Liver (tissue), 9 donors: ENCODE results near the gene RPL36AL. TPM values are rescaled to one million over a fixed set of nuclear protein-coding genes. Genes with fewer than 3 reads are reported as not detected.

Experiments
- DNase-seq: peaks from one replicate; pipeline ENCODE4 v3.0.0-alpha.2; 2017; ENCODE audit warnings: low spot score
- H3K27ac ChIP-seq, 2 donors: one replicate each; pipeline ENCODE4 v1.7.0; 2013; ENCODE audit warnings: inconsistent platforms in 2 of 2, low read length in 2 of 2, control low read depth in 1 of 2, low read depth in 1 of 2, mild to moderate bottlenecking in 1 of 2
- H3K27me3 ChIP-seq, 4 donors: one replicate each; pipeline versions ENCODE4 v1.6.1 to v1.7.0; 2013; ENCODE audit warnings: low read length in 3 of 4, inconsistent platforms in 1 of 4, mild to moderate bottlenecking in 1 of 4, moderate library complexity in 1 of 4; ENCODE audit not compliant: control insufficient read depth in 4 of 4, insufficient read depth in 4 of 4
- H3K36me3 ChIP-seq, 4 donors: one replicate each; pipeline versions ENCODE4 v1.6.1 to v1.7.0; 2013; ENCODE audit warnings: low read length in 3 of 4, mild to moderate bottlenecking in 3 of 4, low read depth in 1 of 4, moderate library complexity in 1 of 4; ENCODE audit not compliant: control insufficient read depth in 4 of 4, insufficient read depth in 3 of 4
- H3K4me1 ChIP-seq, 4 donors: one replicate each; pipeline versions ENCODE4 v1.6.1 to v1.7.0; 2013; ENCODE audit warnings: low read length in 3 of 4, mild to moderate bottlenecking in 3 of 4, moderate library complexity in 1 of 4; ENCODE audit not compliant: control insufficient read depth in 4 of 4, insufficient read depth in 4 of 4
- H3K4me3 ChIP-seq, 3 donors: one replicate each; pipeline versions ENCODE4 v1.6.1 to v1.7.0; 2013; ENCODE audit warnings: low read length in 3 of 3, control low read depth in 1 of 3, low read depth in 1 of 3, mild to moderate bottlenecking in 1 of 3
- H3K9ac ChIP-seq, 2 donors: one replicate each; pipeline ENCODE4 v1.7.0; 2013; ENCODE audit warnings: low read length in 2 of 2, mild to moderate bottlenecking in 2 of 2, moderate library complexity in 2 of 2, control low read depth in 1 of 2, low read depth in 1 of 2
- H3K9me3 ChIP-seq, 4 donors: one replicate each; pipeline versions ENCODE4 v1.6.1 to v1.7.0; 2013; ENCODE audit warnings: low read length in 3 of 4; ENCODE audit not compliant: control insufficient read depth in 4 of 4
- CTCF ChIP-seq: fragments of 150-350 bp; IDR thresholded peaks from 2 replicates; pipeline ENCODE4 v1.5.1; 2017; ENCODE audit warnings: improper control_type of control experiment, low read depth, low read length; ENCODE audit not compliant: missing input control
- EGR1 ChIP-seq, 2 donors: IDR thresholded peaks; 2 replicates each; pipeline ENCODE4 v1.6.1; 2016 to 2018; ENCODE audit warnings: antibody characterized with exemption in 2 of 2, low read depth in 2 of 2
- FOXA1 ChIP-seq: IDR thresholded peaks from 2 replicates; pipeline ENCODE4 v1.6.1; 2016; ENCODE audit warnings: antibody characterized with exemption
- FOXA2 ChIP-seq: IDR thresholded peaks from 2 replicates; pipeline ENCODE4 v1.6.1; 2016; ENCODE audit warnings: antibody characterized with exemption
- GABPA ChIP-seq, 2 donors: IDR thresholded peaks in 1 of 2; conservative IDR thresholded peaks in 1 of 2; 2 replicates each; pipeline ENCODE4 v1.6.1; 2016; ENCODE audit warnings: antibody characterized with exemption in 2 of 2, mild to moderate bottlenecking in 1 of 2, moderate library complexity in 1 of 2
- HNF4A ChIP-seq, 2 donors: conservative IDR thresholded peaks; 2 replicates each; pipeline ENCODE4 v1.6.1; 2016; ENCODE audit warnings: antibody characterized with exemption in 2 of 2, mild to moderate bottlenecking in 2 of 2
- HNF4G ChIP-seq: IDR thresholded peaks from 2 replicates; pipeline ENCODE4 v1.6.1; 2016; ENCODE audit warnings: antibody characterized with exemption
- JUND ChIP-seq, 2 donors: IDR thresholded peaks; 2 replicates each; pipeline ENCODE4 v1.6.1; 2016; ENCODE audit warnings: antibody characterized with exemption in 2 of 2
- MAX ChIP-seq: IDR thresholded peaks from 2 replicates; pipeline ENCODE4 v1.6.1; 2016; ENCODE audit warnings: antibody characterized with exemption
- NR2F2 ChIP-seq: IDR thresholded peaks from 2 replicates; pipeline ENCODE4 v1.6.1; 2016; ENCODE audit warnings: antibody characterized with exemption
- RAD21 ChIP-seq, 2 donors: IDR thresholded peaks; 2 replicates each; pipeline ENCODE4 v1.6.1; 2016; ENCODE audit warnings: antibody characterized with exemption in 2 of 2, mild to moderate bottlenecking in 2 of 2
- REST ChIP-seq: IDR thresholded peaks from 2 replicates; pipeline ENCODE4 v1.6.1; 2016; ENCODE audit warnings: antibody characterized with exemption, mild to moderate bottlenecking
- RXRA ChIP-seq, 2 donors: IDR thresholded peaks; 2 replicates each; pipeline ENCODE4 v1.6.1; 2017 to 2018; ENCODE audit warnings: antibody characterized with exemption in 2 of 2, mild to moderate bottlenecking in 1 of 2
- SP1 ChIP-seq: IDR thresholded peaks from 2 replicates; pipeline ENCODE4 v1.6.1; 2018; ENCODE audit warnings: antibody characterized with exemption, mild to moderate bottlenecking
- TAF1 ChIP-seq: conservative IDR thresholded peaks from 2 replicates; pipeline ENCODE4 v1.6.1; 2016; ENCODE audit warnings: antibody characterized with exemption, mild to moderate bottlenecking
- YY1 ChIP-seq: IDR thresholded peaks from 2 replicates; pipeline ENCODE4 v1.6.1; 2016; ENCODE audit warnings: antibody characterized with exemption, mild to moderate bottlenecking
- ZBTB33 ChIP-seq: IDR thresholded peaks from 2 replicates; pipeline ENCODE4 v1.6.1; 2016; ENCODE audit warnings: antibody characterized with exemption
- WGBS: extraction: QIAGEN DNeasy Blood & Tissue Kit; methylation state at CpG from one replicate; pipeline ENCODE4 v1.1.7; 2013; 5-methylcytosine and 5-hydroxymethylcytosine counted together
- polyA plus RNA-seq, 2 donors: library from polyadenylated mRNA; stranded (reverse) in 1 of 2; unstranded in 1 of 2; fragments of 200-250 nt in 1 of 2; fragments of >200 nt in 1 of 2; fragmentation: Nextera tagmentation in 1 of 2; extraction: Ambion mirVana in 1 of 2; gene quantifications; one replicate each; pipeline versions ENCODE4 v1.2.1 to v1.2.3, GENCODE V29; 2013 to 2015
- total RNA-seq, 2 donors: library from RNA; depleted of rRNA; stranded (reverse); fragments of >200 nt; gene quantifications; one replicate each; pipeline ENCODE4 v1.2.3, GENCODE V29; 2014
- donor health status: healthy.
- donor health status: healthy.
- donor health status: healthy.
- donor health status: healthy.
- donor health status: healthy.

The RPL36AL gene
- total and polyA plus RNA-seq, 4 donors = 110 to 268 (median 148) TPM

- peaks cover 0 to 5% (median 0%) of the 10 kb centered on the region in 4 donors for H3K36me3 ChIP-seq
- TF ChIP-seq CTCF = no peak
- TF ChIP-seq NR2F2 = no peak
- TF ChIP-seq MAX = no peak
- TF ChIP-seq RAD21 (IDR thresholded peaks at IDR 0.05) = no peak
- no peak for TF ChIP-seq ZBTB33
- TF ChIP-seq JUND (IDR thresholded peaks at IDR 0.05) = no peak
- TF ChIP-seq EGR1 (IDR thresholded peaks at IDR 0.05; ENCODE audit: low read depth in 2 of 2) = no peak
- TF ChIP-seq YY1 = no peak
- TF ChIP-seq SP1 = no peak
- no peak for TF ChIP-seq TAF1
- WGBS = 83% methylated on average over 6 of the region's 6 CpGs
- H3K4me1 ChIP-seq = no peaks in the 10 kb centered on the region
- no peaks in the 10 kb centered on the region for H3K9me3 ChIP-seq
- no peak overlapping the region for H3K4me3 ChIP-seq
- H3K9ac ChIP-seq = no peak overlapping the region
- no peaks in the 10 kb centered on the region for H3K27me3 ChIP-seq
- DNase-seq = no peak
- no peak overlapping the region for H3K27ac ChIP-seq
Observed at GRCh38 chr14:49607583-49607982, 12.8 kb downstream of the RPL36AL start.

GRCh38 chr14:49598485-49599300, 21.7 kb downstream of the RPL36AL start, which contains the start of gene LRR1:
Gene LRR1 (plus strand): TSS chr14:49598940. CDS start chr14:49599021, 81 bp downstream.
- Histone ChIP-seq H3K4me1 (peaks cover 2 to 33% (median 22%) of the 10 kb centered on the region in 4 donors), H3K4me3 (peak within 1 kb of the TSS; percentile 74 to 97 (median 77)), H3K36me3 (no peaks in the 10 kb centered on the region), H3K9me3 (no peaks in the 10 kb centered on the region), H3K27me3 (no peaks in the 10 kb centered on the region), H3K9ac (peak within 1 kb of the TSS; percentile 92 to 94), H3K27ac (peak within 1 kb of the TSS; percentile 93 to 98)
- peak; percentile 95 for DNase-seq
- WGBS = under 1% methylated on average over 77 of the region's 77 CpGs
- peak; percentile 27 for TF ChIP-seq SP1
- peak in 1 of 2 donors; percentile 27 for TF ChIP-seq GABPA (IDR thresholded peaks at IDR 0.05 in 1 of 2, conservative IDR thresholded peaks at IDR 0.05 in 1 of 2)
- no peak for TF ChIP-seq HNF4A (conservative IDR thresholded peaks at IDR 0.05)
- TF ChIP-seq TAF1 = peak; percentile 74
- peak; percentile 96 for TF ChIP-seq YY1
- no peak for TF ChIP-seq RXRA (IDR thresholded peaks at IDR 0.05)
- TF ChIP-seq EGR1 (IDR thresholded peaks at IDR 0.05; ENCODE audit: low read depth in 2 of 2) = peak in 1 of 2 donors; percentile 23
- no peak for TF ChIP-seq NR2F2
- TF ChIP-seq RAD21 (IDR thresholded peaks at IDR 0.05) = peak; percentile 10 to 26
- TF ChIP-seq REST = peak; percentile 54
- TF ChIP-seq ZBTB33 = no peak
- no peak for TF ChIP-seq FOXA1
- TF ChIP-seq MAX = no peak
- no peak for TF ChIP-seq JUND (IDR thresholded peaks at IDR 0.05)
- TF ChIP-seq HNF4G = no peak
- TF ChIP-seq FOXA2 = no peak
- no peak for TF ChIP-seq CTCF
